NCI-H2081 treated with DMSO at 0.1 percent for 48 hours (cell line): ENCODE measurements around the gene OPCML.

Experiments used
- DNase-seq: peaks from one replicate; lab custom pipeline; 2025; lab: John Stamatoyannopoulos, UW

The OPCML gene

GRCh38 chr11:133360860-133361688, 171.2 kb downstream of the OPCML start:
- no peak for DNase-seq

GRCh38 chr11:133355095-133355494, 177.2 kb downstream of the OPCML start:
- no peak for DNase-seq

- no peak for DNase-seq
These were observed 178.2 kb downstream of the OPCML start for GRCh38 chr11:133354069-133354468.

- no peak for DNase-seq
These were observed 182.3 kb downstream of the OPCML start for GRCh38 chr11:133350045-133350444.

- no peak for DNase-seq
These were observed 184.3 kb downstream of the OPCML start for GRCh38 chr11:133347988-133348387.

GRCh38 chr11:133346137-133346536, 186.2 kb downstream of the OPCML start:
- DNase-seq: no peak

GRCh38 chr11:133343951-133344350, 188.3 kb downstream of the OPCML start:
- peak; percentile 40 for DNase-seq

GRCh38 chr11:133339495-133340140, 192.7 kb downstream of the OPCML start:
- no peak for DNase-seq

- DNase-seq: no peak
These were observed 193.7 kb downstream of the OPCML start for GRCh38 chr11:133338588-133338987.

- DNase-seq: no peak
These were observed 194.3 kb downstream of the OPCML start for GRCh38 chr11:133337951-133338418.

GRCh38 chr11:133337193-133337592, 195.1 kb downstream of the OPCML start:
- no peak for DNase-seq

GRCh38 chr11:133331031-133331430, 201.3 kb downstream of the OPCML start:
- no peak for DNase-seq

GRCh38 chr11:133326849-133327248, 205.5 kb downstream of the OPCML start:
- no peak for DNase-seq

GRCh38 chr11:133326332-133326731, 206.0 kb downstream of the OPCML start:
- no peak for DNase-seq

- no peak for DNase-seq
These were observed 206.6 kb downstream of the OPCML start for GRCh38 chr11:133325711-133326110.

- no peak for DNase-seq
These were observed 208.9 kb downstream of the OPCML start for GRCh38 chr11:133323354-133323753.

- DNase-seq: no peak
These were observed 214.1 kb downstream of the OPCML start for GRCh38 chr11:133318221-133318620.

- DNase-seq: no peak
These were observed 221.1 kb downstream of the OPCML start for GRCh38 chr11:133311230-133311629.

- DNase-seq: no peak
These were observed 226.3 kb downstream of the OPCML start for GRCh38 chr11:133306019-133306418.

- DNase-seq: peak; percentile 36
These were observed 226.9 kb downstream of the OPCML start for GRCh38 chr11:133305208-133305956.

- DNase-seq: no peak
These were observed 229.0 kb downstream of the OPCML start for GRCh38 chr11:133303262-133303661.

- no peak for DNase-seq
These were observed 230.2 kb downstream of the OPCML start for GRCh38 chr11:133302056-133302455.

- no peak for DNase-seq
These were observed 231.6 kb downstream of the OPCML start for GRCh38 chr11:133300666-133301065.
